Neuronal stem cell (in vitro differentiated cells): ENCODE data around the gene KRTAP10-2.

Experiments
- DNase-seq: peaks from one replicate; pipeline ENCODE4 v3.0.0-alpha.2; 2013; ENCODE audit warnings: low spot score
- H2AFZ ChIP-seq: one replicate; pipeline ENCODE4 v1.6.1; 2013; ENCODE audit warnings: mild to moderate bottlenecking, low read length, inconsistent platforms
- H2AK5ac ChIP-seq: 2 replicates; pipeline ENCODE4 v1.6.1; 2013; ENCODE audit warnings: low read depth, mild to moderate bottlenecking, inconsistent platforms, low read length, moderate library complexity, mixed read lengths
- H2BK120ac ChIP-seq: 2 replicates; pipeline ENCODE4 v1.6.1; 2013; ENCODE audit warnings: low read depth, mild to moderate bottlenecking, inconsistent platforms, low read length, moderate library complexity, mixed read lengths
- H2BK12ac ChIP-seq: one replicate; pipeline ENCODE4 v1.6.1; 2013; ENCODE audit warnings: low read length, inconsistent platforms
- H2BK15ac ChIP-seq: 2 replicates; pipeline ENCODE4 v1.6.1; 2013; ENCODE audit warnings: mild to moderate bottlenecking, low read length, inconsistent platforms, mixed read lengths
- H2BK5ac ChIP-seq: one replicate; pipeline ENCODE4 v1.6.1; 2013; ENCODE audit warnings: inconsistent platforms, mild to moderate bottlenecking, low read length, moderate library complexity
- H3K14ac ChIP-seq: one replicate; pipeline ENCODE4 v1.6.1; 2013; ENCODE audit warnings: low read length, inconsistent platforms
- H3K18ac ChIP-seq: 2 replicates; pipeline ENCODE4 v1.6.1; 2013; ENCODE audit warnings: low read length, inconsistent platforms
- H3K23ac ChIP-seq: 2 replicates; pipeline ENCODE4 v1.6.1; 2013; ENCODE audit warnings: low read depth, mild to moderate bottlenecking, mixed read lengths, low read length, inconsistent platforms; ENCODE audit not compliant: poor library complexity
- H3K27ac ChIP-seq: replicated peaks from 3 replicates; pipeline ENCODE4 v1.5.1; 2013; ENCODE audit warnings: low read length, inconsistent platforms
- H3K27me3 ChIP-seq, 3 experiments: 2 replicates each; pipeline ENCODE4 v1.6.1; 2013; ENCODE audit warnings: low read length in 3 of 3, mild to moderate bottlenecking in 2 of 3, inconsistent platforms in 1 of 3, low read depth in 1 of 3, mixed read lengths in 1 of 3, moderate library complexity in 1 of 3; ENCODE audit not compliant: control insufficient read depth in 3 of 3, insufficient read depth in 3 of 3
- H3K36me3 ChIP-seq, 2 donors: replicated peaks in 1 of 2; 2 replicates each; pipeline ENCODE4 v1.6.1; 2013; ENCODE audit warnings: low read length in 2 of 2; ENCODE audit not compliant: control insufficient read depth in 2 of 2, insufficient read depth in 2 of 2
- H3K4ac ChIP-seq: 2 replicates; pipeline ENCODE4 v1.6.1; 2013; ENCODE audit warnings: inconsistent platforms, mild to moderate bottlenecking, low read length, moderate library complexity
- H3K4me1 ChIP-seq, 2 donors: 1 replicate in 1 of 2; 2 replicates in 1 of 2; pipeline ENCODE4 v1.6.1; 2013; ENCODE audit warnings: low read length in 2 of 2, low read depth in 1 of 2; ENCODE audit not compliant: control insufficient read depth in 2 of 2, insufficient read depth in 1 of 2
- H3K4me2 ChIP-seq: one replicate; pipeline ENCODE4 v1.6.1; 2013; ENCODE audit warnings: mild to moderate bottlenecking, low read length, inconsistent platforms; ENCODE audit not compliant: insufficient read depth, poor library complexity, severe bottlenecking
- H3K4me3 ChIP-seq, 2 donors: 2 replicates each; pipeline ENCODE4 v1.5.1; 2013; ENCODE audit warnings: low read length in 2 of 2, mild to moderate bottlenecking in 2 of 2, inconsistent platforms in 1 of 2, moderate library complexity in 1 of 2
- H3K79me1 ChIP-seq: one replicate; pipeline ENCODE4 v1.6.1; 2013; ENCODE audit warnings: low read depth, mild to moderate bottlenecking, inconsistent platforms, low read length, moderate library complexity
- H3K9ac ChIP-seq: one replicate; pipeline ENCODE4 v1.6.1; 2013; ENCODE audit warnings: mild to moderate bottlenecking, low read depth, low read length, inconsistent platforms; ENCODE audit not compliant: poor library complexity
- H3K9me3 ChIP-seq, 2 donors: replicated peaks in 1 of 2; 2 replicates each; pipeline versions ENCODE3 to v1.6.1; 2013; ENCODE audit warnings: low read length in 2 of 2, mild to moderate bottlenecking in 2 of 2, inconsistent platforms in 1 of 2, low read depth in 1 of 2, mixed read lengths in 1 of 2, moderate library complexity in 1 of 2; ENCODE audit not compliant: control insufficient read depth in 2 of 2, insufficient read depth in 1 of 2
- H4K8ac ChIP-seq: one replicate; pipeline ENCODE4 v1.6.1; 2013; ENCODE audit warnings: low read depth, mild to moderate bottlenecking, inconsistent platforms, low read length, moderate library complexity
- H4K91ac ChIP-seq: one replicate; pipeline ENCODE4 v1.6.1; 2013; ENCODE audit warnings: low read length, low read depth, mild to moderate bottlenecking, inconsistent platforms; ENCODE audit not compliant: poor library complexity
- WGBS, 2 donors: extraction: QIAGEN DNeasy Blood & Tissue Kit; methylation state at CpG; one replicate each; pipeline ENCODE4 v1.1.7; 2013; ENCODE audit warnings: missing lambda C conversion rate in 2 of 2, mixed read lengths in 1 of 2; ENCODE audit not compliant: insufficient read length in 2 of 2, insufficient replicate concordance in 1 of 2; ENCODE audit errors: extremely low coverage in 2 of 2; 5-methylcytosine and 5-hydroxymethylcytosine counted together

Gene KRTAP10-2

DNA sequence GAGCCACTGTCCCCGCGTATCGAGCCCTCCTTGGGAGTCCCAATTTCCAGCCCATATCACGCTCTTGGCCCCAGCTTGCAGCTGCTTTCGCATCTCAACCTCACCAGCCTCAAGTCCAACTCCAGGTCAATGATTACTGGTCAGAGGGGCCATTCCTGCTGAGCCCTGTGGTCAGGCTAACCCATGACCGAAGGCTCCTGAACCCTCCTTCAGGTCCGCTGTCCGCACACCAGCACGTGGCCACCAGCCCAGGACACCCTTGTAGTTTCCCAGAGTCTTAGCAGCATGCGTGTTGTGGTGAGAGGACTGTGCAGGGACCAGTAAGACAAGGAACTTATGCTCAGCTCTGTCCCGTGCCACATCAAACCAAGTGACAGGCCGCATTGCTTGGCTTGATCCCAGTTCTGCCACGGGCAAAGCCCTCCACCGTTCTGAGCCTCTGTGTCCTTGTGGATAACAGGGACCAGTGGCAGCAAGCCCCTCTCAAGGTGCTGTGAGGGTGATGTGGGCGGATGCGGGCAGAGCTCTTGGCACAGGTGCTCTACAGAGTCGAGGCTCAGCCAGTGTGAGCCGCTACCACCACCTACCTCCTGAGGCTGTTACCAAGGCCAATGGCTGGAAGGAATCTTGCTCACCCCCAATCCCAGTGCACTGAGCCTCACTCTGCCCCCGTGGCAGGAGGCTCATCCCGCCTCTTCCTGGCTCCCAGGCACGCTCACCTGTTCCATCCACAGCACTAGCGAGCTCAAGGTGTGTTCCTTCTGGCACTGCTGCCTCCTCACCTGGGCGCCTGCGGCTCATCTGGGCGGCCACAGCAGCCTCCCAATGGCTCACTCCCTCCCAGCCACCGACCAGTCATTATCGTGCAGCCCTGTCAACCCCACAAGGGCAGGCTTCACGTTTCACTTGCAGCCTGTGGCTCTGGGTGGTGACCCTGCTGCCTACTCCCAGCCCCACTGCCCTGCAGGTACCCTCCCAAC lies 31.7 kb downstream of the KRTAP10-2 start:
- peak overlapping the region; percentile 88 for H3K18ac ChIP-seq
- H4K91ac ChIP-seq, result peak overlapping the region; percentile 41
- H4K8ac ChIP-seq, result no peak overlapping the region
- no CpG with 5 or more reads among the region's 28 CpGs for WGBS, 2 donors
- H2AFZ ChIP-seq, result no peak overlapping the region
- H3K23ac ChIP-seq, result peak overlapping the region; percentile 74
- no peak overlapping the region for H2BK120ac ChIP-seq
- peak overlapping the region; percentile 40 for H2AK5ac ChIP-seq
- H2BK12ac ChIP-seq, result no peak overlapping the region
- no peak overlapping the region for H3K27ac ChIP-seq
- no peaks in the 10 kb centered on the region for H3K27me3 ChIP-seq
- peak overlapping the region; percentile 93 for H2BK15ac ChIP-seq
- no peak overlapping the region for H3K9ac ChIP-seq
- H3K14ac ChIP-seq, result no peak overlapping the region
- no peak for DNase-seq
- no peak overlapping the region for H3K4ac ChIP-seq
- H3K4me1 ChIP-seq, result no peaks in the 10 kb centered on the region
- no peak overlapping the region for H3K4me3 ChIP-seq
- H3K36me3 ChIP-seq, result no peaks in the 10 kb centered on the region
- H3K9me3 ChIP-seq, result peaks cover 0 to 8% of the 10 kb centered on the region in 2 donors
- H3K4me2 ChIP-seq, result no peak overlapping the region
- no peaks in the 10 kb centered on the region for H3K79me1 ChIP-seq
- peak overlapping the region; percentile 55 for H2BK5ac ChIP-seq

DNA sequence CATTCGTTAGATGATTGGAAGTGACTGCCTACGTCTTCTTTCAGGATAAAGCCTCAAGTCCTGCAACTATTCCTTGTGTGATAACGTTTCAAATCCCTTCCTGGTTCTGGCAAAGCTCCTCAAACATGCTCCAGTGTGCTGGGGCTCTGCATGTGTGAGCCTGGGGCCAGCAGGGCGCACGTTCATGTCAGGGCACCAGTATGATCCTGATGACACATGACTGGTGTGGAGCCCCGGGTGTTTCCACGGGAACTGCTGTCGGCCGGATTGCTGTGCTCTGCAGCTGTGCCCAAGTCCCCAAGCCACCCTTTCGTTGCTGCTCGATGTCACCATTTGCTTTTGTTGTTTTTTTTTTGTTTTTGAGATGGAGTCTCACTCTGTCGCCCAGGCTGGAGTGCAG lies 32.6 kb downstream of the KRTAP10-2 start:
- no peak for DNase-seq
- Histone ChIP-seq H3K4me1 (no peaks in the 10 kb centered on the region), H3K27ac (no peak overlapping the region), H3K23ac (no peak overlapping the region), H3K18ac (peak overlapping the region; percentile 60), H3K27me3 (no peaks in the 10 kb centered on the region), H3K9me3 (peaks cover 0 to 5% of the 10 kb centered on the region in 2 donors), H3K4ac (no peak overlapping the region), H2AK5ac (no peak overlapping the region), H3K79me1 (no peaks in the 10 kb centered on the region), H3K4me2 (no peak overlapping the region), H3K4me3 (no peak overlapping the region), H4K91ac (no peak overlapping the region), H3K36me3 (no peaks in the 10 kb centered on the region), H2BK120ac (no peak overlapping the region), H2BK12ac (no peak overlapping the region), H3K9ac (no peak overlapping the region), H2BK5ac (no peak overlapping the region), H2BK15ac (no peak overlapping the region), H2AFZ (no peak overlapping the region), H4K8ac (no peak overlapping the region), H3K14ac (no peak overlapping the region)
- no CpG with 5 or more reads among the region's 12 CpGs for WGBS, 2 donors

DNA sequence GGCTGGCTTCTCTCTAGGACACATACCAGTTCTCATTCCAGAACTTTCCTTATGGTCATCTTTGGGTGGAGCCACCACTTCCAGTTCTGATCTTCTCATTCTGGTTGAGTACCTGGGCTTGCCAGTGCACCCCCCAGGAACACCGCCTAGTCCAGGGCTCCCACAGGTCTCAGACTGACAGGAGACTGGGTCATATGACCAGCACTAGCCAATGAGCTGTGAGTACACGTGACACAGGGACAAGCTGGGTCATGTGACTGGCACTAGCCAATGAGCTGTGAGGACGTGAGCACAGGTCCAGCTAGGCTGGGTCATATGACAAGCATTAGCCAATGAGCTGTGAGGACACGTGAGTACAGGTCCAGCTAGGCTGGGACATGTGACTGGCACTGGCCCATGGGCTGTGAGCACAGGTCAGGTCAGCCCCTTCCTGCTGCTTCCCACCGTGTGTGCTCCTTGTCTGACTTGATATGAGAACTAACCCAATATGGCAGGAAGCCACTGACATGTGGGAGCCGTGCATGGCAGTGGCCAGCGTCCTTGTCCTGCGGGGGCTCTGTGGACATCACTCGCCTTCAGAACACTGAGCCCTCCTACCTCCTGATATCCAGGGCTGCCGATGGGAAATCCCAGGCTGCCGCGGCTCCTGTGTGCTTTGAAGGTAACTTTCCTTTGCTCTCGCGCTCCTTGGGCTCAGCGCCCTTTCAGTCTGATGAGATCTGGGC lies 34.0 kb downstream of the KRTAP10-2 start:
- Histone ChIP-seq H4K8ac (no peak overlapping the region), H3K79me1 (no peaks in the 10 kb centered on the region), H3K4me3 (peak overlapping the region in 1 of 2 donors; percentile 34), H3K14ac (no peak overlapping the region), H3K27me3 (no peaks in the 10 kb centered on the region), H2AK5ac (no peak overlapping the region), H3K4me1 (no peaks in the 10 kb centered on the region), H2BK15ac (no peak overlapping the region), H4K91ac (no peak overlapping the region), H3K4ac (no peak overlapping the region), H3K9ac (no peak overlapping the region), H2AFZ (peak overlapping the region; percentile 81), H3K23ac (no peak overlapping the region), H3K36me3 (no peaks in the 10 kb centered on the region), H2BK5ac (no peak overlapping the region), H2BK120ac (no peak overlapping the region), H3K27ac (no peak overlapping the region), H2BK12ac (no peak overlapping the region), H3K18ac (no peak overlapping the region), H3K9me3 (peaks cover 0 to 4% of the 10 kb centered on the region in 2 donors), H3K4me2 (no peak overlapping the region)
- DNase-seq, result no peak
- WGBS, 2 donors, result no CpG with 5 or more reads among the region's 15 CpGs

DNA sequence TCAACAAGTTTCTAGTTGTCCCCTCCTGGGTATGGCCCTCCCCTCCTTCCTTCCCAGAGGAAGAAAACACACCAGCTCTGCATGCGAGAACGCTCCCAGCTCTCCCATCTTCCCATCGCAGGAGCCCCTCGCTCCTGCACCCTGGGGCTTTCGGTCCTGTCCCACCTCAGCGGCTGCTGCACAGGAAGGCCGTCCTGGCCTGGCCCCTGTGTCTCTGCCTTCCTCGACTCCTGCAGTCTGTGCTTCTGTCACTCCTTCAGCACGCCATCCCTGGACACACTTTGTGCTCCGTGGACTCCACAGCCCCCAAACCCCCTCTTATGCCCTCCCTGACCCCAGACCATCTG lies 34.5 kb downstream of the KRTAP10-2 start:
- Histone ChIP-seq H2BK120ac (no peak overlapping the region), H3K4me1 (no peaks in the 10 kb centered on the region), H3K18ac (peak overlapping the region; percentile 29), H3K4me3 (no peak overlapping the region), H2AFZ (peak overlapping the region; percentile 81), H2BK5ac (no peak overlapping the region), H3K4me2 (no peak overlapping the region), H3K9ac (no peak overlapping the region), H3K14ac (no peak overlapping the region), H3K79me1 (no peaks in the 10 kb centered on the region), H3K9me3 (peaks cover 0 to 4% of the 10 kb centered on the region in 2 donors), H3K4ac (no peak overlapping the region), H2BK15ac (no peak overlapping the region), H3K27me3 (no peaks in the 10 kb centered on the region), H2AK5ac (no peak overlapping the region), H3K23ac (peak overlapping the region; percentile 20), H4K91ac (no peak overlapping the region), H3K27ac (no peak overlapping the region), H4K8ac (no peak overlapping the region), H3K36me3 (no peaks in the 10 kb centered on the region), H2BK12ac (no peak overlapping the region)
- DNase-seq, result no peak
- whole genome bisulfite sequencing, 2 donors, result no CpG with 5 or more reads among the region's 10 CpGs
